HG03439 (cell line): ENCODE data around the gene PPP1R16B.
"Not testable (repeated sequence)": the region's sequence is repeated elsewhere in the genome, so short reads cannot be mapped to it uniquely, and the experiment has no call there.

Experiments
- ATAC-seq: cut with Tn5 transposase; IDR thresholded peaks from one replicate; pipeline ENCODE4 v1.9.1; 2021; ENCODE audit warnings: mild to moderate bottlenecking, moderate library complexity; ENCODE audit not compliant: unreplicated experiment

PPP1R16B gene

GRCh38 chr20:38960187-38960687 lies 154.7 kb downstream of the PPP1R16B start:
- not testable (repeated sequence) for ATAC-seq

DNA sequence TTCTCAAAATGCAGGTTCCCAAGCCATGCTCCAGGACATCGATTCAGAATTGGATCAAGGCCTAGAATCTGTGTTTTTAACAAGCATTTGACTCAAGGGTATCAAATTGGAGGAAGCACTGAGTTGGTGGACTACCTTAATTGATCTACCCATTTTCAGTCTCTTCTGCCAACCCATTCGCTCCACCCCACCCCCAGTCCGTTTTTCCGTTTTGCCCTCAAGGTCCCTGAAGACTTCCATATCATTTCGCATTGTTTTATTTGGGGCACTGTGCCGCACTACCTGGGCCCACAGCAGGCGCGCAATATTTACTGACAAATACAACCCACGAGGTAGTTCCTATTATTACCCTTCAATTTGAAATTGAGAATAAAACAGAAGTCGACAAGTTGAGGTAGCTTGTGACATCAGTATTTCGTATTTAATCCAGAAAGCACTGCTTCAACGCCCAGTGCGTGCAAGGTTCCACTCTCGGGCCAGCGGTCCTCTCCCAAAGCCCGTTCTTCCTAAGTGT lies 156.1 kb downstream of the PPP1R16B start:
- no peak for ATAC-seq

DNA sequence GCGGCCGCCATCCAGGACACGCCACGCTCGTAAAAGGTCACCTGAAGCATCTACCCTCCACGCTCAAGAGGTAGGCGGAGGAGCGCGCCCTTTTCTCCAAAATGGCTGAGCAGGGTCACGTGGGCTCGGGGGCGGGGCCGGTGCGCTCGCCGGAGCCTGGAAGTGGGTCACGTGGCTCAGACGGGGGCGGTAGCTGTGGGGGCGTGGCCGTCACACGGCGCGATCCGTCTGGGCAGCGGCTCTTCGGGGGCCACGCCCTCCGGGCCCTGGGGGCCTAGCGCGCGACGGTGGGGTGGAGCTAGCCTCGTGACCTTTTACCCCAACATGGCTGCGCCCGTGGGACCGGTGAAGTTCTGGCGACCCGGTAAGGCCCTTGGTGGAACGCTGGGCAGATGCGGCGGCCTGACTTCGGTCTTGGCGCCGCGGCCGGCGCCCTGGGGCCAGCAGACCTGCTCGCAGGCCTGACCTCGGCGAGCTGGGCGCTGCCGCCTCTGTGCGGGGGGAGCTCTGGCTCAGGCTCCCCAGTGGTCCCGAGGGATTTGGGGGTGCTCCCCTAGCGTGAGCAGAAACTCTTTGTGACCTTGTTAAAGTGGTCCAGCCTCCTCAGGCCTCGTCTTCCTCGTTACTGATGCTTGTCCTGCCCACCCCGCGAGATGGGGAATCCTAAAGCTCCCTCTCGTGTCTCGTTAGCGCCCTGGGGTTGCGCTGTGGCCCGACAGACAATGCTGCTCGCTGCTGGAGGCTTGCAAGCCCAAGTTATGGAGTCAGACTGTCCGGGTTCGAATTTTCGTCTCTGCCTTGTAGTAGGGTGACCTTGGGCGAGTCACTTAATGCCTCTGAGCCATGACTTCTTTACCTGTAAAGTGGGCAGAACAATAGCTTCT lies 156.8 kb downstream of the PPP1R16B start, which contains the start of gene DHX35:
TSS of gene DHX35 (plus strand) at position 301 of the 884 bp plus-strand sequence. CDS start at position 325, 24 bp downstream.
- ATAC-seq: peak; percentile 96

GRCh38 chr20:38962928-38963401 lies 157.5 kb downstream of the PPP1R16B start:
- ATAC-seq: no peak

DNA sequence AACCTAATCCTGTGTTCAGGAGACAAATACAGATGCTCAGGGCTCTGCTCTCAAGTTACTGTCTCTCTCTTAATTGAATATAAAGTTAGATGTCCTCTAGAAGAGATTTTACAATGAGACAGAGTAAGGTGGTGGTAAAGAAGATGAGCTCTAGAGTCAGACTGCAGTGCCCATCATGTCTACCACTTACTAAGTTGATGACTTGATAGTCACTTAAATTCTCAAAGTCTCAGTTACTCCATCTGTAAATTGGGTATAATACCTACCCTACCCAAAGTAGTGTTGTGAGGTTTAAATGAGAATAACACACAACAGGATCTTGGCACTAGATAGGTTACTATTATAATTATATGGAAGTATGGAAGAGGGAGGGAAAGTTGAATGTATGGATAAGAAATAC lies 158.2 kb downstream of the PPP1R16B start:
- ATAC-seq: no peak

GRCh38 chr20:38965264-38965663 lies 159.8 kb downstream of the PPP1R16B start:
- ATAC-seq: no peak

- ATAC-seq: no peak
Observed at GRCh38 chr20:38968090-38968489, 162.6 kb downstream of the PPP1R16B start.

- ATAC-seq: no peak
Observed at GRCh38 chr20:38969708-38970107, 164.2 kb downstream of the PPP1R16B start.

- no peak for ATAC-seq
Observed at GRCh38 chr20:38970302-38970701, 164.8 kb downstream of the PPP1R16B start.
